ENCODE measurements around the gene FETUB.

Gene FETUB

GRCh38 chr3:186694288-186695032, 54.3 kb downstream of the FETUB start:
- TF ChIP-seq GATA2 (IDR thresholded peaks at IDR 0.05; ENCODE audit: low read depth, low read length), result no peak
- no peak for TF ChIP-seq GATA3 (IDR thresholded peaks at IDR 0.05; ENCODE audit: low read depth, low read length)

DNA sequence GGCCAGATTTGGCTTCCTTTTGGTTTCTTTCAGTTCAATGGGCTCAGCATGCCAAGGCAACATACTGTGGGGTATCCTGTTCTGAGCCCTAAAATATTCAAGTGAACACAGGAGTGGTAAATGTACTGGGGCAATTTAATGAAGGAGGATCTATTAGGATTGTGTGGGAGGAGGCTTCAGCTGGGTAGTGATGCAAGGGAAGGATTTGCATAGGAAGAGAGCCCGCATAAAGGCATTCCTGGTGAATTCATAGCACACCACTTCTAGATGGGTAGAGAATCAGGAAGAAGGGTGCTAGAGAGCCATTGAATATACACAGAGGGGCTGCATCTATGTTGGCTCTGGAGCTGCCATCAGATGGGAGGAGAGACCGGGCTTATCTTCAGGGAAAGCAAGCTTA, 56.3 kb downstream of the FETUB start:
- no peak for TF ChIP-seq GATA2 (IDR thresholded peaks at IDR 0.05; ENCODE audit: low read depth, low read length)
- no peak for TF ChIP-seq GATA3 (IDR thresholded peaks at IDR 0.05; ENCODE audit: low read depth, low read length)

DNA sequence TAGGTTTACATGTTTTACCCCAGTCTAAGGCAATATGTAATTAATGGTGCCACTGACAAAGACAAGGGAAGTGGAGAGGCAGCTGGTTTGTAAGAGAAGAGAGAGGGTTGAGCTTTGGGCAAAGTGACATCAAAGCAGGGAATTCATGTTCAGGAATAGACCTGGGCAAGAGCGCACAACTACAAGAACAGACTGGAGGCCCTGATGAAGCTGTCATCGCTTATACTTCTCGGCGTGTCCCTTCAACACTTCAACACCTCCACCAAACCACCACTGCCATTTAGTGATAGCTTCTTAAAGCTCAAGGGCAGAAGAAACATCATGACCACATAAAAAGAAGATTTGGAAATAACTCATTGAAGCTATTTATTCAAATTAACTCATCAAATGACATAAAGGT, 57.3 kb downstream of the FETUB start:
- no peak for TF ChIP-seq GATA2 (IDR thresholded peaks at IDR 0.05; ENCODE audit: low read depth, low read length)
- no peak for TF ChIP-seq GATA3 (IDR thresholded peaks at IDR 0.05; ENCODE audit: low read depth, low read length)

DNA sequence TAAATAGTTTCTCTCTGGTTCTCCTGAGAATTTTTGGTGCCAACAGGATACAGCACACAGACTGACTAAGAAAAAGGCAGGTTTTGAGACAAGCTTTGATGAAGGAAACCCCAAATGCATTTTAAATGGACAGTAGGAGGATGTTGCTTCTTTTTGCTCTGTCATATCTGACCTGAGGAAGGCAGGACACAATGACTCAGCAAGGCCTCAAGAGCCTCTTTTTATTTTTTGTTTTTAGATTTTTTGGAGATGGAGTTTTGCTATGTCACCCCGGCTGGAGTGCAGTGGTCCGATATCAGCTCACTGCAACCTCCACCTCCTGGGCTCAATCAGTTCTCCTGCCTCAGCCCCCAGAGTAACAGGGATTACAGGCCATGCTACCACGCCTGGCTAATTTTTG, 60.1 kb downstream of the FETUB start:
- TF ChIP-seq GATA3 (IDR thresholded peaks at IDR 0.05; ENCODE audit: low read depth, low read length) (no peak), GATA2 (IDR thresholded peaks at IDR 0.05; ENCODE audit: low read depth, low read length) (no peak)
